Measurements from ENCODE around the gene RETREG3.

DNA sequence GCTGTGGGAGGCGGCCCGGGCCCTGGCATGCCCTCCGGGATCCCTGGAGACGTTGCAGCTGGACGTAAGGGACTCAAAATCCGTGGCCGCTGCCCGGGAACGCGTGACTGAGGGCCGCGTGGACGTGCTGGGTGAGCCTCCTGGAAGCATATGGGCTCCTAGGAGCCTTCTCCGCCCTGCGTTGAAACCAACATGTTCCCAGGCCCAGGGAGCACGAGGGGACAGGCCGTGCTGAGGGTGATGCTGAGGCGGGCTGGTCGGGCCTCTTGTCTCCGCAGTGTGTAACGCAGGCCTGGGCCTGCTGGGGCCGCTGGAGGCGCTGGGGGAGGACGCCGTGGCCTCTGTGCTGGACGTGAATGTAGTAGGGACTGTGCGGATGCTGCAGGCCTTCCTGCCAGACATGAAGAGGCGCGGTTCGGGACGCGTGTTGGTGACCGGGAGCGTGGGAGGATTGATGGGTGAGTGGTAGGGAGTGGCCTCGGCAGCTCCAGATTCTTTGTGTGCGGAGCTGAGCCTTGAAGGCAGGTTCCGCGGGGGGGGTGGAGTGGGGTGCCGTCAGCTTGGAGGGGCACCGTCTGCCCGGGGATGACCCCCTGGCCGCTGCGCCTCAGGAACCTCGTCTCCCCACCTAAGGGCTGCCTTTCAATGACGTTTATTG, 55.9 kb downstream of the RETREG3 start:
- TF ChIP-seq EZH2 (IDR thresholded peaks at IDR 0.05; ENCODE audit: insufficient read depth, poor library complexity, severe bottlenecking) (no peak), EZH2phosphoT487 (IDR thresholded peaks at IDR 0.05; ENCODE audit: insufficient read depth, low read depth) (no peak)
